B cell (primary cell): ENCODE data around the gene PTPRN2. TPM values are rescaled to one million over a fixed set of nuclear protein-coding genes. Genes with fewer than 3 reads are reported as not detected.

Source experiments
- ATAC-seq: fragments of 200-7000 bp; cut with Tn5 transposase; one replicate; pipeline ENCODE4 v1.10.0; 2021; ENCODE audit warnings: low read depth, mild to moderate bottlenecking, moderate number of reproducible peaks, moderate library complexity
- CTCF ChIA-PET: fragments of 350-600 bp; sonication (Branson Sonifier 250); formaldehyde crosslinking; loops from one replicate; lab custom pipeline; 2021; ENCODE audit warnings: antibody characterized with exemption, inconsistent platforms; lab: Charles Lee
- POLR2A ChIA-PET: fragments of 350-600 bp; sonication (Branson Sonifier 250); formaldehyde crosslinking; loops from one replicate; lab custom pipeline; 2021; ENCODE audit warnings: antibody characterized with exemption; lab: Charles Lee
- DNase-seq: peaks from one replicate; pipeline ENCODE4 v3.0.0; 2013
- H2AFZ ChIP-seq: 2 replicates; pipeline ENCODE4 v1.6.1; 2012; ENCODE audit warnings: mild to moderate bottlenecking, low read depth, low read length; ENCODE audit not compliant: insufficient read depth, poor library complexity, severe bottlenecking
- H3K27ac ChIP-seq, 2 donors: 1 replicate in 1 of 2; 2 replicates in 1 of 2; pipeline ENCODE4 v1.5.1; 2012 to 2013; ENCODE audit warnings: low read length in 2 of 2, mild to moderate bottlenecking in 2 of 2, moderate library complexity in 1 of 2
- H3K27me3 ChIP-seq, 4 experiments: fragments of 200-600 bp in 1 of 4; sonication (generic) in 1 of 4; replicated peaks in 1 of 4; 1 replicate in 2 of 4; 2 replicates in 2 of 4; pipeline versions ENCODE4 v1.6.1 to v1.7.0; 2013 to 2016; ENCODE audit warnings: low read length in 3 of 4, mild to moderate bottlenecking in 2 of 4, mixed read lengths in 1 of 4, moderate library complexity in 1 of 4; ENCODE audit not compliant: insufficient read depth in 4 of 4, control insufficient read depth in 3 of 4; ENCODE audit errors: control extremely low read depth in 1 of 4
- H3K36me3 ChIP-seq, 2 experiments: replicated peaks in 1 of 2; 1 replicate in 1 of 2; 2 replicates in 1 of 2; pipeline versions ENCODE4 v1.6.1 to v1.7.1; 2013; ENCODE audit warnings: low read length in 1 of 2; ENCODE audit not compliant: insufficient read depth in 2 of 2, control insufficient read depth in 1 of 2; ENCODE audit errors: control extremely low read depth in 1 of 2, extremely low read depth in 1 of 2
- H3K4me1 ChIP-seq, 2 donors: fragments of 200-600 bp in 1 of 2; sonication (generic) in 1 of 2; 1 replicate in 1 of 2; 2 replicates in 1 of 2; pipeline versions ENCODE4 v1.5.1 to v1.6.1; 2013 to 2017; ENCODE audit warnings: low read length in 2 of 2; ENCODE audit not compliant: control insufficient read depth in 2 of 2, insufficient read depth in 2 of 2
- H3K4me2 ChIP-seq: replicated peaks from 2 replicates; pipeline ENCODE3; 2012; ENCODE audit warnings: mild to moderate bottlenecking, low read depth, low read length; ENCODE audit not compliant: poor library complexity, severe bottlenecking
- H3K4me3 ChIP-seq, 5 experiments: fragments of 200-600 bp in 1 of 5; sonication (generic) in 1 of 5; 1 replicate in 3 of 5; 2 replicates in 2 of 5; pipeline versions ENCODE4 v1.5.1 to v1.7.0; 2011 to 2016; ENCODE audit warnings: low read length in 4 of 5, mild to moderate bottlenecking in 4 of 5, low read depth in 2 of 5, control low read depth in 1 of 5, moderate library complexity in 1 of 5; ENCODE audit not compliant: insufficient read depth in 1 of 5; ENCODE audit errors: control extremely low read depth in 1 of 5, extremely low read depth in 1 of 5
- H3K79me2 ChIP-seq: fragments of 200-600 bp; sonication (generic); one replicate; pipeline ENCODE4 v1.6.0; 2016; ENCODE audit warnings: low read length; ENCODE audit not compliant: control insufficient read depth, insufficient read depth
- H3K9ac ChIP-seq: fragments of 200-600 bp; sonication (generic); 2 replicates; pipeline ENCODE4 v1.6.1; 2017; ENCODE audit warnings: mild to moderate bottlenecking, low read length, moderate library complexity
- H3K9me3 ChIP-seq, 3 donors: one replicate each; pipeline versions ENCODE4 v1.6.1 to v1.7.1; 2013; ENCODE audit warnings: low read length in 2 of 3; ENCODE audit not compliant: control insufficient read depth in 2 of 3, insufficient read depth in 1 of 3; ENCODE audit errors: control extremely low read depth in 1 of 3
- H4K20me1 ChIP-seq: 2 replicates; pipeline ENCODE4 v1.6.0; 2012; ENCODE audit warnings: mild to moderate bottlenecking, low read length; ENCODE audit not compliant: insufficient read depth, control insufficient read depth, poor library complexity, severe bottlenecking
- H3K27ac Mint-ChIP-seq: one replicate; pipeline ENCODE4 v1.8.0; 2021; ENCODE audit warnings: mixed read lengths
- H3K27me3 Mint-ChIP-seq: one replicate; pipeline ENCODE4 v1.8.0; 2021; ENCODE audit warnings: mixed read lengths
- H3K4me1 Mint-ChIP-seq: one replicate; pipeline ENCODE4 v1.8.0; 2021; ENCODE audit warnings: mixed read lengths
- H3K4me3 Mint-ChIP-seq: one replicate; pipeline ENCODE4 v1.8.0; 2021; ENCODE audit warnings: mixed read lengths
- H3K9me3 Mint-ChIP-seq: one replicate; pipeline ENCODE4 v1.8.0; 2022; ENCODE audit warnings: mixed read lengths; ENCODE audit not compliant: insufficient read depth
- EZH2 ChIP-seq: IDR thresholded peaks from 2 replicates; pipeline ENCODE4 v1.6.1; 2012; ENCODE audit warnings: borderline replicate concordance, low read depth, mild to moderate bottlenecking, moderate library complexity, low read length; ENCODE audit not compliant: insufficient read depth, poor library complexity, severe bottlenecking
- WGBS: methylation state at CpG from one replicate; pipeline ENCODE4 v1.1.5; 2013; ENCODE audit warnings: missing lambda C conversion rate; ENCODE audit not compliant: insufficient coverage; 5-methylcytosine and 5-hydroxymethylcytosine counted together
- intact Hi-C: fragments of 100-400 bp; cut with micrococcal nuclease; formaldehyde crosslinking; loops from one replicate; pipeline ENCODE4 v1.10.0; 2022
- polyA plus RNA-seq: library from polyadenylated mRNA; depleted of rRNA; stranded (reverse); fragments of >200 nt; gene quantifications from 2 replicates; pipeline ENCODE4 v1.2.3, GENCODE V29; 2012
- total RNA-seq, 2 donors: library from RNA; stranded (reverse); fragments of 120-200 nt in 1 of 2; gene quantifications; 1 replicate in 1 of 2; 2 replicates in 1 of 2; pipeline versions ENCODE4 v1.2.3 to v1.2.4, GENCODE V29; 2013 to 2022
- TF ChIP-seq, protein P1 (sequence below): fragments of 200-600 bp; IDR thresholded peaks from one replicate; pipeline ENCODE4 v1.8.0; 2022; ENCODE audit warnings: antibody characterized with exemption, mild to moderate bottlenecking

PTPRN2 gene
- total and polyA plus RNA-seq, 2 donors (not counting 1 experiment from before 2014, with no cell fraction given), result 2.0 to 5.0 TPM

DNA sequence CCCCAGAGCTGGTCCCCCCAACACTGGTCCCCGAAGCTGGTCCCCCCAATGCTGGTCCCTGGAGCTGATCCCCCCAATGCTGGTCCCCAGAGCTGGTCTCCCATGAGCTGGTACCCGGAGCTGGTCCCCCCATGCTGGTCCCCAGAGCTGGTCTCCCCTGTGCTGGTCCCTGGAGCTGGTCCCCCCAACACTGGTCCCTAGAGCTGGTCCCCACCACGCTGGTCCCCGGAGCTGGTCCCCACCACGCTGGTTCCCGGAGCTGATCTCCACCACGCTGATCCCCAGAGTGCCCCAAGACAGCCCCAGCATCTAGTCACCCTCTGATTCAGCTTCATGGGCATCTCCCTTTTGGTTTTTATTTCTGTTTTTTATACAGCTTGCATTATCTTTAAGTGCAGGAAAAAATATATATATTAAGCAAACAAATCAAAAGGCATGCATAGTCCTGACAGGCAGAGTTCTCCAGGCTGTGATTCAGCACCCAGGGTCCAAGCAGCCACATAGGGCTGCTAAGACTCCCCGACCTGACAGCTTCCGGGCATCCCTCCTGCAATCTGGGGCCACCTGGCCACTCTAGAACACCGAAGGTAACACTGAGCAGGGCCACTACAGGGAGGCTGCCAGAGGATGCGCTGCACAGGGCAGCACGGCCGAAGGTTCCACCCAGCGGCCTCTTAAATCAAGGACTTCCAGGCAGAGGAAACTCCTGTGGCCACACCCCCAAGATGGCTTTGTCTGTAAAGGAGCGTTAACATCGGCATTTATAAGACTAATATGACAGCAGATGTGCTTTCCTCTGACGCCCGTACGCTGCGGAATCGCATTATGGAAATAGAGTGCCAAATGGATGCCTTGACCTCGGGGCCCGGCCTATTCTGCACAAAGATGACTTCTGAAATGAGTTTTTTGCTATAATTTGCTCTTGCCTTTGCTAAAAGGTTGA lies 215.0 kb downstream of the PTPRN2 start:
- H3K27ac ChIP-seq, result no peak overlapping the region
- Mint-ChIP-seq H3K4me1 (no peaks in the 10 kb centered on the region), H3K27ac (no peak overlapping the region), H3K9me3 (peaks cover 2% of the 10 kb centered on the region), H3K27me3 (no peaks in the 10 kb centered on the region), H3K4me3 (no peak overlapping the region)
- H3K4me3 ChIP-seq, result no peak overlapping the region
- no peaks in the 10 kb centered on the region for H3K36me3 ChIP-seq
- ATAC-seq, result no peak
- H4K20me1 ChIP-seq, result no peaks in the 10 kb centered on the region
- 82% methylated on average over 21 of the region's 23 CpGs for WGBS
- CTCF ChIA-PET, result no interaction called here
- no peak for TF ChIP-seq EZH2
- TF ChIP-seq, protein P1, sequence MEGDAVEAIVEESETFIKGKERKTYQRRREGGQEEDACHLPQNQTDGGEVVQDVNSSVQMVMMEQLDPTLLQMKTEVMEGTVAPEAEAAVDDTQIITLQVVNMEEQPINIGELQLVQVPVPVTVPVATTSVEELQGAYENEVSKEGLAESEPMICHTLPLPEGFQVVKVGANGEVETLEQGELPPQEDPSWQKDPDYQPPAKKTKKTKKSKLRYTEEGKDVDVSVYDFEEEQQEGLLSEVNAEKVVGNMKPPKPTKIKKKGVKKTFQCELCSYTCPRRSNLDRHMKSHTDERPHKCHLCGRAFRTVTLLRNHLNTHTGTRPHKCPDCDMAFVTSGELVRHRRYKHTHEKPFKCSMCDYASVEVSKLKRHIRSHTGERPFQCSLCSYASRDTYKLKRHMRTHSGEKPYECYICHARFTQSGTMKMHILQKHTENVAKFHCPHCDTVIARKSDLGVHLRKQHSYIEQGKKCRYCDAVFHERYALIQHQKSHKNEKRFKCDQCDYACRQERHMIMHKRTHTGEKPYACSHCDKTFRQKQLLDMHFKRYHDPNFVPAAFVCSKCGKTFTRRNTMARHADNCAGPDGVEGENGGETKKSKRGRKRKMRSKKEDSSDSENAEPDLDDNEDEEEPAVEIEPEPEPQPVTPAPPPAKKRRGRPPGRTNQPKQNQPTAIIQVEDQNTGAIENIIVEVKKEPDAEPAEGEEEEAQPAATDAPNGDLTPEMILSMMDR, result no peak
- H3K27me3 ChIP-seq, result no peaks in the 10 kb centered on the region
- no peak overlapping the region for H2AFZ ChIP-seq
- POLR2A ChIA-PET, result no interaction called here
- H3K4me1 ChIP-seq, result no peaks in the 10 kb centered on the region
- no peak overlapping the region for H3K4me2 ChIP-seq
- no peak for DNase-seq
- intact Hi-C loops, result no loop called here
- H3K9me3 ChIP-seq, result peaks cover 0 to 27% (median 0%) of the 10 kb centered on the region in 3 donors
- no peaks in the 10 kb centered on the region for H3K79me2 ChIP-seq
- no peak overlapping the region for H3K9ac ChIP-seq

DNA sequence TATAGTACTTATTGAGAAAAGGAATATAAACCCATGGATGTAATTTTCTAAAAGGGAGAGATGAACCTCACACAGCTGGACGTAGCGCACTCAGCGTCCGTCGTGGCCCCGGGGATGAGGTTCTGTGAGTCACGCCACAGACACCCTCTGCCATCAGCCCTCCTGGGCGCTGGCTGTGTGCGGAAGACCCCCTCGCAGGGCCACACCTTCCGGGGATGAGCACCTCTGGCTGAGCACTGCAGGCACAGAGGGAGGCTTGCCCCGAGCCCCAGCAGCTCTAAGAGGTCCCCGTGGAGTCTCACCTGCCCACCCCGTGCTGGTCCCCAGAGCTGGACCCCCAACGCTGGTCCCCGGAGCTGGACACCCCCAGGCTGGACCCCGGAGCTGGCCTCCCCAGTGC lies 215.8 kb downstream of the PTPRN2 start:
- H3K4me2 ChIP-seq, result no peak overlapping the region
- ChIA-PET CTCF (no interaction called here), POLR2A (no interaction called here)
- H3K9me3 Mint-ChIP-seq, result peaks cover 2% of the 10 kb centered on the region
- peaks cover 0 to 25% (median 0%) of the 10 kb centered on the region in 3 donors for H3K9me3 ChIP-seq
- H3K27ac ChIP-seq, result no peak overlapping the region
- H3K4me1 Mint-ChIP-seq, result no peaks in the 10 kb centered on the region
- no peaks in the 10 kb centered on the region for H3K4me1 ChIP-seq
- no peaks in the 10 kb centered on the region for H3K36me3 ChIP-seq
- no peak for TF ChIP-seq EZH2
- TF ChIP-seq, protein P1, result no peak
- H4K20me1 ChIP-seq, result no peaks in the 10 kb centered on the region
- H3K9ac ChIP-seq, result no peak overlapping the region
- DNase-seq, result no peak
- H3K27me3 Mint-ChIP-seq, result no peaks in the 10 kb centered on the region
- no peaks in the 10 kb centered on the region for H3K27me3 ChIP-seq
- no peaks in the 10 kb centered on the region for H3K79me2 ChIP-seq
- no peak overlapping the region for H2AFZ ChIP-seq
- H3K27ac Mint-ChIP-seq, result no peak overlapping the region
- intact Hi-C loops, result no loop called here
- H3K4me3 ChIP-seq, result no peak overlapping the region
- ATAC-seq, result no peak
- no peak overlapping the region for H3K4me3 Mint-ChIP-seq
- WGBS, result 84% methylated on average over 16 of the region's 17 CpGs
